Stimulated activated CD4-positive, alpha-beta T cell treated with anti-CD3 and anti-CD28 coated beads, Interleukin-12 subunit alpha, Interleukin-12 subunit beta, amount 100 ng/mL, for 4 hours (primary cell): ENCODE results near the gene BAG2.

Source experiments
- DNase-seq: peaks from one replicate; pipeline ENCODE4 v3.0.0-alpha.2; 2020

The BAG2 gene

GRCh38 chr6:57174511-57174907, 2.4 kb downstream of the BAG2 start:
- DNase-seq = no peak

GRCh38 chr6:57177545-57178265, 5.6 kb downstream of the BAG2 start:
- DNase-seq = no peak

GRCh38 chr6:57180596-57180995, 8.5 kb downstream of the BAG2 start:
- DNase-seq = no peak

GRCh38 chr6:57182017-57182432, 9.9 kb downstream of the BAG2 start:
- DNase-seq = no peak

- DNase-seq = no peak
Measured at GRCh38 chr6:57183336-57183735, 11.2 kb downstream of the BAG2 start.

- no peak for DNase-seq
Measured at GRCh38 chr6:57190140-57190539, 18.0 kb downstream of the BAG2 start.

- no peak for DNase-seq
Measured at GRCh38 chr6:57193177-57193576, 21.1 kb downstream of the BAG2 start.

- DNase-seq = no peak
Measured at GRCh38 chr6:57195457-57195856, 23.3 kb downstream of the BAG2 start.

GRCh38 chr6:57198926-57199636, 27.0 kb downstream of the BAG2 start:
- DNase-seq = no peak

- no peak for DNase-seq
Measured at GRCh38 chr6:57201718-57202117, 29.6 kb downstream of the BAG2 start.

- no peak for DNase-seq
Measured at GRCh38 chr6:57205550-57206328, 33.6 kb downstream of the BAG2 start.

- DNase-seq = no peak
Measured at GRCh38 chr6:57207141-57207540, 35.0 kb downstream of the BAG2 start.

GRCh38 chr6:57207872-57208271, 35.7 kb downstream of the BAG2 start:
- no peak for DNase-seq

- DNase-seq = no peak
Measured at GRCh38 chr6:57209030-57209429, 36.9 kb downstream of the BAG2 start.

- DNase-seq = no peak
Measured at GRCh38 chr6:57210060-57210459, 37.9 kb downstream of the BAG2 start.

- no peak for DNase-seq
Measured at GRCh38 chr6:57215260-57215659, 43.1 kb downstream of the BAG2 start.

- no peak for DNase-seq
Measured at GRCh38 chr6:57216235-57217101, 44.3 kb downstream of the BAG2 start.

GRCh38 chr6:57217270-57217669, 45.1 kb downstream of the BAG2 start:
- no peak for DNase-seq

- DNase-seq = no peak
Measured at GRCh38 chr6:57220083-57220703, 48.1 kb downstream of the BAG2 start.

- DNase-seq = peak; percentile 42
Measured at GRCh38 chr6:57221191-57221935, 49.2 kb downstream of the BAG2 start.

- DNase-seq = peak; percentile 79
Measured at GRCh38 chr6:57221936-57222742, 50.0 kb downstream of the BAG2 start, which contains the start of gene RAB23. RAB23 (minus strand) TSS chr6:57222307; CDS start chr6:57210380, 11,927 bp downstream.
